EL (cell line): ENCODE data around the gene PTPRT.

Source experiments
- DNase-seq: peaks from one replicate; pipeline ENCODE4 v3.0.0-alpha.2; 2016

PTPRT gene

GRCh38 chr20:42161228-42161829, 1028.4 kb downstream of the PTPRT start:
- DNase-seq, result no peak

GRCh38 chr20:42159808-42160207, 1029.9 kb downstream of the PTPRT start:
- DNase-seq, result no peak

GRCh38 chr20:42158272-42158671, 1031.4 kb downstream of the PTPRT start:
- no peak for DNase-seq

- no peak for DNase-seq
Observed at GRCh38 chr20:42155586-42155985, 1034.1 kb downstream of the PTPRT start.

- DNase-seq, result no peak
Observed at GRCh38 chr20:42152575-42152974, 1037.1 kb downstream of the PTPRT start.

GRCh38 chr20:42150230-42150629, 1039.5 kb downstream of the PTPRT start:
- DNase-seq, result no peak

DNA sequence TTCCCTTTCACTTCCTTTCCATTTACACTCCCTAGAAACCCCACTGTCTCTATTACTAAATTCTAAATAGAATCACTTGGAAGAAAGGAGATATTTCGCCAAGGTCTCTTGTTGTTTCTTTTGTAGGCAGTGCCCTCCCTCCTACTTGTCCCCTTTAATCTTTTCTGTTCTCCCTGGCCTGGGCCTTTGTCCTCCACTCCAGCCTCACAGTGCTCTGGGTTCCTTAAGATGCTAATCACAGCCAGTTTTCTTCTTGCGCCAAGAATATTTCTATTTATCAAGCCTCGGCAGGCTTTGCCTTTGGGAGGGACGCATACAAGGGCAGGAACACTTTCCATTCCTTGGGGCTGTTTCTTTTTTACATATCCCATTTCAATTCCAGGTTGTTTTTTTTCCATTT, 1051.0 kb downstream of the PTPRT start:
- no peak for DNase-seq

DNA sequence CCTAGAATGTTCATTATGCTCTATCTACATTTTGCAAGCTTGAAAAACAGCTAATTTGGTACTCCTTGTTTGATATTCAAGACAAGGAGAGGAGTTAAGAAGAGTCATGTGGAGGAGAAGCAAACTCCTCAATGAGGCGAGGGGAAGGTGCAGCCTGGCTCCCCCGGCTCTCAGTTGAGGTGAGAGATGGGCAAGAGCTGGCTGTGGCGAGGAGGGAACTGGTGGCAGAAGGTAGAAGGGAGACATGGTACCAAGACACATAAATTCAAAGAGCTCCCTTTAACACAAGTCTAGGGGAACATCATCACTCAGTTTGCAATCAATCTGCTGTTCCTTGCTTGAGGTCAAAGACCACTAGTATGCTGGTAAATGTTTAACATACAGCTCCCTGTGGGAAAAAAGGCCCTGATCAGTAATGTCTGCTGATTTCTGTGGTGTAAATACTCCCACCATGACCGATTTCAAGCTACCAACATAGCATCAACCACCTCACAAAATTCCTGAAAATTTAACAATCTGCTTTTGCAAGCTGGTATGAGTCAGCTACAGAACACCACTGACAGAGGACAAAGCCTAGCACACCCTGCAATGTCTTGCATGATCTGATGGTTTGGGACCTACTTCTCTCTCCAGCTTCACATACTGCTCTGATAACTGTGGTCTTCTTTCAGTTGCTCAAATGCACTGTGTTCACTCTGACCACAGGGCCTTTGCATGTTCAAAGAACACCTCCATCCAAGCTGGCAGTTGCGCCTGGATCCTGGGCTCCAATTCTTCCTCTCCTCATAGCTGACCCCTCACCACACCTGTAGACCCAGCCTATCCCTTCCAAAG, 1055.2 kb downstream of the PTPRT start:
- DNase-seq, result no peak

DNA sequence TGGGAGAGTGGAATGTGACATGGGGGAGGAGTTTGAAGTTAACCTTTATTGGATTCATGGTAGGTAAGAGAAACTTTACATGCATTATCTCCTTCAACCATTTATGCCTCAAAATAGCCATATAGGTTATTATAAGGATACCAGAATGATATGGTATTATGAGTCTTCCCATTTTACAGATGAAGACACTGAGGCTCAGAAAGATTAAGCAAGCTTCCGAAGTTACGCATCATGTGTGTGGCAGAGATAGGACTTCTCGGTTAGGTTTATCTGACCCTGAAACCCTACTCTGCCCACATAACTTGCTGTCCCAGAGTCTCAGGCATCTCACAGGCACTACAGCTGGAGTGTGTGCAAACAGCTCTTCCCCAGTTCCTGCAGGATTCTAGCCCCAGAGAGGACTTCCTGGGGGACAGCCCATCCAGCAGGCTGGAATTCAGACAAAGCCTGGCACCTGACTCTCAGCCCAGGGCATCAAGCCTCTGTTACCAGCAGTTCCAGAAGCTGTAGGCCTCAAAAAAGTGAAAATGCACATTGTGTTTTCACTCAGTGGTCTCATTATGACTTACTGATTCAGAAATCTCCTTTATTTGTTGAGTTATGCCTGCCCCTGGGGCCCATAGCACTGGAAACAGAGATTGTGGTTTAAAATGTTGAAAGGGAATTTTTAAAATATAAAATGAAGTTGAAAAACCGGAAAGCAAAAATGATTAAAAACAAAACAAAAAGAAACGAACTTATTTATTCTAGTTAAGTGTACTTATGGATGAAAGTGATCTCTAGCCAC, 1058.7 kb downstream of the PTPRT start:
- no peak for DNase-seq

GRCh38 chr20:42125426-42125825, 1064.3 kb downstream of the PTPRT start:
- DNase-seq, result no peak

GRCh38 chr20:42123981-42124473, 1065.7 kb downstream of the PTPRT start:
- no peak for DNase-seq

DNA sequence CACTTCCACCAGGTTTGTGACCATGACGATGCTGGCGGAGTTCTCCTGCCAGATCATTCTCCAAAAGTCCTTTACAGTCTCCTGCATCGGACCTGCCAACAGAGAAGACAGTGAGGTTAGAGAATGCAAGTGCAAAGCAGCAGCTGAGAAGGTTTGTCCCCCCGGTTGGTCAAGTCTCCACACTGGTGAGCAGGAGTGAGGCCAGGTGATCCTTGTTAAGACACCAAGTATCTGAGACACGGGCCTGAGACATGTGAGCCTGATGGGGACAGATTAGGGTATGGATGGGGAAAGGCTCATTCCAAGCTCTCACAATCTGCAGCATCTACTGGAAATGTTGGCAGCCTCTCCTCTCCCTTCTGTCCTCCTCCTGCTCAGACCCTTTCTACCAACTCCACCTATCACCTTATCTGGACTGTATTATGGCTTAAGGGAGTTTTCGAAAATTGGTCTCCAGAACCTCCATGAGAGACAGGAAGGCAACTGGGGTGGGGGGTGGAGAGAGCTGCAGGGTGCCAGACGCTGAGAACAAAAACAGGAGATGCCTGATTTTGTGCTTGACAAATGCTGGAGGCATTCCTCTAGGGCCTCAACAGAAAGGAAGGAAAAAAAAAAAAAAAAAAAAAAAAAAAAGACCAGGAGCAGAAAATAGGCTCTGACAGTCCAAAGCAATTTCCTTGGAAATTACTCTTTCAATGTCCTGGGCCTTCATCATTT, 1071.1 kb downstream of the PTPRT start:
- DNase-seq, result no peak

GRCh38 chr20:42118001-42118400, 1071.7 kb downstream of the PTPRT start:
- no peak for DNase-seq

- DNase-seq, result no peak
Observed at GRCh38 chr20:42113236-42113635, 1076.5 kb downstream of the PTPRT start.

DNA sequence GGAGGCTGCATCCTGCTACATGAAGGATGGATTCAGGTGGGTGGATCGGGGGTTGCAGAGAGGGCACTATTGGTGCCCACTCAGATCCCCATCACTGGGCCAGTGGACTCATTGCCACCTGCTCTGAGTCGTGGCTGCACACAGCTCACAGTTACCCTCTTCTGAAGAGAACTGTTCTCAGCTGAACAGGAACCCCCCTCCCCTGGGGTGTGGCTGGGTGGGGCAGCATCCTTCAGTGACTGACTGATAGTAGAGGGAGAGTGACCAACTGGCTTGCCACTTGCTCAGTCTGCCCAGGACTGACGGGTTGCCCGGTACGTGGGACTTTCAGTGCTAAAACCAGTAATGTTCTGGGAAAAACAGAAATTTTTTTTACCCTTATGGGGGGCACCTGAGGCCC, 1077.5 kb downstream of the PTPRT start:
- DNase-seq, result no peak

DNA sequence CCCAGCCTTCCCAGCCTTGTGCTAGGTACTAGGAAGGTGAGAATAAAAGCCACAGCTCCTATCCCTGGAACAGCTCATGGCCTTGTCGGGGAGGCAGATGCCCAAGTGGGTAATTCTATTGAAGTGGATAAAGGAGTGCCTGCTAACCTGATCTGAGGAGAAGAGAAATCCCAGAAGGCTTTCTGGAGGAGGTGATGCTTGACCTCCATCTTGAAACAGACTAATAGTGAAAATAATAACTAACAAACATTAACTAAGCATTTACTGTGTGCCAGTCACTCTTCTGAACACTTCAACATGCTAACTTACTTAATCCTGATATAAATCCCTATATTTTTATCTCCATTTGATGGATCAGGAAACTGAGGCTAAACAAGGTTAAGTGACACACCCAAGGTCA, 1078.4 kb downstream of the PTPRT start:
- DNase-seq, result no peak

- no peak for DNase-seq
Observed at GRCh38 chr20:42110301-42110700, 1079.4 kb downstream of the PTPRT start.

DNA sequence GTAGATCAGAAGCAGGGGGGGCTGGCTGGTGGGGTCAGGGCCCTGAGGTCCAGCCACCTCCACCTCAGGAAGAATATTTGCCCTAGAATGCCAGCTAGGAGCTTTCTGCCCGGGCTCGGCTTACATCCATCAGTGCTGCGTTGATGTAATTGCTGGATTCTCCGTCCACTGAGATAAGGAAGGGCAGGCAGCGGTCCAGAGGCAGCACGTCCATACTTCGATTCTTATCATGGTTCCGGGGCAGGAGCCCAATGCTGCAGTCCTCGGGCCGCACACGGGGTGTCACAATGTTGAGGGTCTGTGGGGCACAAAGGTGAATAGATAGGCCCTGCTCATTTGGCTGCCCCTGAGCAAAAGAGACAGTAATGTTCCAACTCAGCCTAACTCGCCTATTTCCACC, 1087.7 kb downstream of the PTPRT start:
- DNase-seq, result no peak

DNA sequence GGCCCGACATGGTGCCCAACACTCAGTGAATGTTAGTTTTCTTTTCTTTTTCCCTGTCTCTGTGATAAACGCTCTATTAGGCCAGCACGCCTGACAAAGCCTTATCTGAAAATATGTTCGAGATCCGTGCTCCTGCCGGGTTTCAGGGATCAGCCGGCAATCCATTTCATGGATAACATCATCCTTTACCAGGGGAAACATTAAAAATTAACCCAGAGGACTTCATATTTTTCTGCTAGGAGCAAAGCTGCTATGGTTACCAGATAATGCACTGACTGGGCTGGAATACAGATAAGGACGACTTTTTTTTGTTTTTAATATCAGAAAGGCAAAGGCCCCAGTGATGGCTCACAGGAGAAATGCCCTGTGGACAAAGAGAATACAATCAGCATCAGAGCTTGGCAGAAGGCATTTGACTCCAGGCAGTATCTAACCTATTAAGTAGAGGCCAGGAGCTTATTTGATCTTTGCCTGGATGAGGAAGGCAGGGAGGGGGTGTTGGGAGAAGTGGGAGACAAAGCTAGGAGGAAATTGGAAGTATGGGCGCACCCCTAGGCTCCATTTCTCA, 1089.5 kb downstream of the PTPRT start:
- DNase-seq, result no peak

DNA sequence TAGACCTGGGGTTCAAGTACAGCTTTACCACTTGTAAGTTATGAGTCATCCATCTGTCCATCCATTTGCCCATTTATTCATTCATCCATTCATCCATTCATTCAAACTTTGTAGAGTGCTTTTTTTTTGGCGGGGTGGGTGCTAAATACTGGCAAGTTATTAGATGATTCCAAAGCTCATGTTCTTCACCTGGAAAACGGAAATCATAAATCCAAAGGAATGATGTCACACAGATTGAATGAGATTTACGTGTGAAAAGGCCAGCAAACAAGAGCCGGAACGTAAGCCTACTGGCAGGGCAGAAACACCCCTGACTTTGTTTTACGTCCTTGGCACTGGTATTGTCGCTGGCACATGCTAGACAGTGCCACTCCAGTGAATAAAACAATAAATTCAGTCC, 1090.6 kb downstream of the PTPRT start:
- no peak for DNase-seq

DNA sequence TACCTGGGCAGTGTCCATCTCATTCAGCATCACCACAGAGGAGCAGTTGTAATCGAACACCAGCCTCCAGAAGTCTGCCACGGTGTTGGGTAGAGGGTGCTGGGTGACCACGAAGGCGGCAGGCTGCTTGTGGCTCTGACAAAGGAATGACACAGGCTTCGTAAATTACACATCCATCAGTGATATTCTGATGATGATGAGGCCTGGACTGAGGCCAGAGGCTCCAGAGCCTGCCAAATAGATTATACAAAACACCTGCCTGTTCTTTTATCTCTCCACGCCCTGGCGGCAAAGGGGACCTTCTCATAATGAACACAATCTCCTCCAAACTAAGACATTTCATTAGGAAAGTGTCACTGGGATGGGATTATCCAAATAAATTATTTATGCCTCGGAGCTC, 1091.3 kb downstream of the PTPRT start:
- DNase-seq, result no peak

DNA sequence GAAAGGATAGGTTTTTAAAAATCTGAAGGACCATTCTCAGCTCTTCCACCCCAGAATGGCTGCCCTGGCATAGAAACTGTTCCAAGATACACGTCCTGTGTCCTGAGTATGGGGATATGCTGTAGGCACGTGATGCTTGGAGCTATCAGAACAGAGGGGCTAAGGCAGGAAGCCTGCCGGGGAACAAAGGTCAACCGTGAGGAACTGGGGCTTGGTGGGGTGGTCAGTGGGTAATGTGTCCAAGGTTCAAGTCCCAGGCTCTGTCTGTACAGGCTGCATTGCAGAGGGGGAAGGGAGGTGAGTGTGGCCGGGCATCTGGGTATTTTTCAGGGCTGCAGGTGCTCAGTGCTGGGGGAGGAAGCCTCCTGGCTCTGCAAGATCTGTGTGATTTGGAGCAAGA, 1092.0 kb downstream of the PTPRT start:
- no peak for DNase-seq

GRCh38 chr20:42095221-42095620, 1094.5 kb downstream of the PTPRT start:
- DNase-seq, result no peak
